Measurements from ENCODE around the gene RNF157.

DNA sequence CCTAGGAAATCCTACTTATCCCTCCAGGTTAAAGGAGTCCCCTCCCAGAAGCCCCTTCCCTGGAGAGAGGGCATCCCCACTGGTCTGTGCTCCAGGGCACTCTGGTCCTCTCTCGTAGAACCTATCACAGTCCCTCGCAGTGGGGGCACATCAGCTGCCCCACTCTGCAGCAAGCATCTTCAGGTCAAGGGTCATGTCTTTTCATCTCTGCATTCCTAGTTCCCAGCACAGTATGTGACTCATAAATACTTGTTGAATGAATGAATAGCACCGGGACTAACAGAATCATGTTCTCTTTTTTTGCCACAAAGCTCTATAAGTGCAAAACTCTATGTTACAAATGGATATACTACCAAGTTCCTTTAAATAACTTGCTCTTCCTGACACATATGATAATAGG is 36.0 kb downstream of the RNF157 start:
- no peak for TF ChIP-seq POLR2A (IDR thresholded peaks at IDR 0.05; ENCODE audit: low read depth, low read length)
- TF ChIP-seq POLR2AphosphoS5 (IDR thresholded peaks at IDR 0.05; ENCODE audit: low read depth, low read length): no peak
- TF ChIP-seq TAF1 (IDR thresholded peaks at IDR 0.05; ENCODE audit: borderline replicate concordance, low read depth, low read length): no peak
